OCI-LY3 (cell line): ENCODE data around the gene TNPO1.

ENCODE experiments used
- EZH2phosphoT487 ChIP-seq: fragments of 200-600 bp; shearing (Covaris generic); IDR thresholded peaks from 2 replicates; pipeline ENCODE4 v1.6.1; 2018; ENCODE audit warnings: antibody characterized with exemption, mixed run types, low read depth
- TF ChIP-seq, protein P1 (sequence below): fragments of 200-600, 300-600 bp; sonication (generic); IDR thresholded peaks from 2 replicates; pipeline ENCODE4 v1.5.1; 2014; ENCODE audit warnings: antibody characterized with exemption, low read length, low read depth

GRCh38 chr5:72822944-72823343, 6.5 kb downstream of the TNPO1 start:
- TF ChIP-seq, protein P1, sequence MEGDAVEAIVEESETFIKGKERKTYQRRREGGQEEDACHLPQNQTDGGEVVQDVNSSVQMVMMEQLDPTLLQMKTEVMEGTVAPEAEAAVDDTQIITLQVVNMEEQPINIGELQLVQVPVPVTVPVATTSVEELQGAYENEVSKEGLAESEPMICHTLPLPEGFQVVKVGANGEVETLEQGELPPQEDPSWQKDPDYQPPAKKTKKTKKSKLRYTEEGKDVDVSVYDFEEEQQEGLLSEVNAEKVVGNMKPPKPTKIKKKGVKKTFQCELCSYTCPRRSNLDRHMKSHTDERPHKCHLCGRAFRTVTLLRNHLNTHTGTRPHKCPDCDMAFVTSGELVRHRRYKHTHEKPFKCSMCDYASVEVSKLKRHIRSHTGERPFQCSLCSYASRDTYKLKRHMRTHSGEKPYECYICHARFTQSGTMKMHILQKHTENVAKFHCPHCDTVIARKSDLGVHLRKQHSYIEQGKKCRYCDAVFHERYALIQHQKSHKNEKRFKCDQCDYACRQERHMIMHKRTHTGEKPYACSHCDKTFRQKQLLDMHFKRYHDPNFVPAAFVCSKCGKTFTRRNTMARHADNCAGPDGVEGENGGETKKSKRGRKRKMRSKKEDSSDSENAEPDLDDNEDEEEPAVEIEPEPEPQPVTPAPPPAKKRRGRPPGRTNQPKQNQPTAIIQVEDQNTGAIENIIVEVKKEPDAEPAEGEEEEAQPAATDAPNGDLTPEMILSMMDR = no peak
- TF ChIP-seq EZH2phosphoT487 = no peak
